ENCODE data around the gene ZMAT3.

ZMAT3 gene

GRCh38 chr3:179000144-179000543, 71.5 kb downstream of the ZMAT3 start:
- TF ChIP-seq, protein P1, sequence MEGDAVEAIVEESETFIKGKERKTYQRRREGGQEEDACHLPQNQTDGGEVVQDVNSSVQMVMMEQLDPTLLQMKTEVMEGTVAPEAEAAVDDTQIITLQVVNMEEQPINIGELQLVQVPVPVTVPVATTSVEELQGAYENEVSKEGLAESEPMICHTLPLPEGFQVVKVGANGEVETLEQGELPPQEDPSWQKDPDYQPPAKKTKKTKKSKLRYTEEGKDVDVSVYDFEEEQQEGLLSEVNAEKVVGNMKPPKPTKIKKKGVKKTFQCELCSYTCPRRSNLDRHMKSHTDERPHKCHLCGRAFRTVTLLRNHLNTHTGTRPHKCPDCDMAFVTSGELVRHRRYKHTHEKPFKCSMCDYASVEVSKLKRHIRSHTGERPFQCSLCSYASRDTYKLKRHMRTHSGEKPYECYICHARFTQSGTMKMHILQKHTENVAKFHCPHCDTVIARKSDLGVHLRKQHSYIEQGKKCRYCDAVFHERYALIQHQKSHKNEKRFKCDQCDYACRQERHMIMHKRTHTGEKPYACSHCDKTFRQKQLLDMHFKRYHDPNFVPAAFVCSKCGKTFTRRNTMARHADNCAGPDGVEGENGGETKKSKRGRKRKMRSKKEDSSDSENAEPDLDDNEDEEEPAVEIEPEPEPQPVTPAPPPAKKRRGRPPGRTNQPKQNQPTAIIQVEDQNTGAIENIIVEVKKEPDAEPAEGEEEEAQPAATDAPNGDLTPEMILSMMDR (conservative IDR thresholded peaks at IDR 0.05) = no peak
- TF ChIP-seq ZFX (IDR thresholded peaks at IDR 0.05) = no peak
- no peak overlapping the region for H3K27ac ChIP-seq

GRCh38 chr3:178996399-178996798, 75.2 kb downstream of the ZMAT3 start:
- no peak overlapping the region for H3K27ac ChIP-seq
- no peak for TF ChIP-seq ZFX (IDR thresholded peaks at IDR 0.05)
- TF ChIP-seq, protein P1 (conservative IDR thresholded peaks at IDR 0.05) = no peak

DNA sequence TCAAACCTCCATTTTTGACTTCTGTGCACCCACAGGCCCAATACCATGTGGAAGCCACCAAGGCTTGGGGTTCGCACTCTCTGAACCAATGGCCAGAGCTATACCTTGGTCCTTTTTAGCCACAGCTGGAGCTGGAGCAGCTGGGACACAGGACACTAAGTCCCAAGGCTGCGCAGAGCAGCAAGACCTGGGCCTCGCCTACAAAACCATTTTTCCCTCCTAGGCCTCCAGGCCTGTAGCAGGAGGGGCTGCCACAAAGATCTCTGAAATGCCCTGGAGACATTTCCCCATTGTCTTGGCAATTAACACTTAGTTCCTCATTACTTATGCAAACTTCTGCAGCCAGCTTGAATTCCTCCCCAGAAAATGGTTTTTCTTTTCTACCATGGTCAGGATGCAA, 81.3 kb downstream of the ZMAT3 start:
- no peak overlapping the region for H3K27ac ChIP-seq
- TF ChIP-seq, protein P1 (conservative IDR thresholded peaks at IDR 0.05) = no peak
- no peak for TF ChIP-seq ZFX (IDR thresholded peaks at IDR 0.05)

DNA sequence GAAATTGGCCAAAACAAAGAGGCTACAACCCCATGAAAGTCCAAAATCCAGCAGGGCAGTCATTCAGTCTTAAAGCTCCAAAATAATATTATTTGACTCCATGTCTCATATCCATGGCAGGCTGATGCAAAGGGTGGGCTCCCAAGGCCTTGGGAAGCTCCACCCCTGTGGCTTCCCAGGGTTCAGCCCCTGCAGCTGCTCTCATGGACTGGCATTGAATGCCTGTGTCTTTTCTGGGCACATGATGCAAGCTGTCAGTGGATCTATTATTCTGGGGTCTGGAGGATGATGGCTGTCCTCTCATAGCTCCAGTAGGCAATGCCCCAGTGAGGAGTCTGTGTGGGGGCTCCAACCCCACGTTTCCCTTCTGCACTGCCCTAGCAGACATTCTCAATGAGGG, 81.8 kb downstream of the ZMAT3 start:
- H3K27ac ChIP-seq = no peak overlapping the region
- no peak for TF ChIP-seq ZFX (IDR thresholded peaks at IDR 0.05)
- TF ChIP-seq, protein P1 (conservative IDR thresholded peaks at IDR 0.05) = no peak

DNA sequence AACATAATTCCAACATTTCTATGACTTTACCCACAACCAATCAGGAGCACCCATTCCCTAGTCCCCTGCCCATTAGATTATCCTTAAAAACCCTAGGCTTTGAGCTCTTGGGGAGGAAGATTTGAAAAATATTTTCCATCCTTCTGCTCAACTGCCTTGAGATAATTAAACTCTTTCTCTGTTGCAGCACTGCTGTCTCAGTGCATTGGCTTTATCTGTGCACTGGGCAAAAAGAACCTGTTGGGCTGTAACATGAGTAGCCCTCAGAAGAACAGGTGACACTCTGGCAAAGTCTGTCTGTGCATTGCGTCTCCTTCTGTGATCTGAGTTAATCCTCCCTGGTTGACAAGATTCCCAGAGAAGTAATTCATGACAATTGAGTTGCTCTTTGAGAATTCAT, 83.9 kb downstream of the ZMAT3 start:
- no peak overlapping the region for H3K27ac ChIP-seq
- TF ChIP-seq, protein P1 (conservative IDR thresholded peaks at IDR 0.05) = no peak
- no peak for TF ChIP-seq ZFX (IDR thresholded peaks at IDR 0.05)

DNA sequence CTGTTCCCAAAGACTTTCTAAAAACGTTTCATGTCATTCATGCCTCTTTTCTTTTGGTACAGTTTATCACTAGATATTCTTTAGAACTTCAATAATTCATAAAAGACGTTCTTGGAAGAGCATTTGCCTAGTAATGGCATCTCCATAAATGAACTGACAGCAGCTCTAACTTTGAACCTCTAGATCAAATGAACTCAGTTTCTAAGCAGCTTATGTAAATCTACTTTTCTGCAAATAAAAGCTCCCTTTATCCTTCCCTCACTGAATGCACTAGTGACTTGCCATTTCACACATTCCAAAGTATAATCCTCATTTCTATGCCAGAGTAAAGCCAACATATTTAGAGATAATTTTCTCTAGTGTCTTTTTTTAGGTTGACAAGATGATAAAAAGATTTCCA, 85.2 kb downstream of the ZMAT3 start:
- no peak overlapping the region for H3K27ac ChIP-seq
- TF ChIP-seq, protein P1 (conservative IDR thresholded peaks at IDR 0.05) = no peak
- TF ChIP-seq ZFX (IDR thresholded peaks at IDR 0.05) = no peak

GRCh38 chr3:178982137-178982536, 89.5 kb downstream of the ZMAT3 start:
- no peak for TF ChIP-seq ZFX (IDR thresholded peaks at IDR 0.05)
- TF ChIP-seq, protein P1 (conservative IDR thresholded peaks at IDR 0.05) = no peak
- H3K27ac ChIP-seq = no peak overlapping the region
